ENCODE measurements around the gene SUSD1. TPM values are rescaled to one million over a fixed set of nuclear protein-coding genes. Genes with fewer than 3 reads are reported as not detected.

The SUSD1 gene
- total and polyA plus RNA-seq, 2 donors (not counting 1 experiment from before 2014, with no cell fraction given), result 5.7 to 7.5 TPM

DNA sequence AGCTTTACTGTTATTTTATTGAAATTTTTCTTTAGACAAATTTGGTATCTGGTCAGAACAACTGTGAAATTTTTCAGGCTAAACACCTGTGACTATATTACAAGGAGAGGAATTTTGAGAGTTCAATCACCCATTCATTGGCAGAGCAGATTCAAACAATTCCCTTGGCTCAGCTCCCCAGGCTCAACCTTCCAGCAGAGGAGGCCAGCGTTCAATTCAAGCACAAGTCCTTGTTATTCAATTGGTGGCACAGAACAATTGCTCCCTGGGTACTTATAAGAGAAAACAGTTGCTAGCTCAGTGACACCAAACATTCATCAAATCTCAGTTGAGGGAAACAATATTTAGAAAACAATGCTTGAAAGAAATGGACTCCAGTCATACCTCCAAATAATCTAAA is 83.3 kb downstream of the SUSD1 start:
- Mint-ChIP-seq H3K27me3 (no peaks in the 10 kb centered on the region), H3K4me1 (peaks cover 12% of the 10 kb centered on the region), H3K9me3 (ENCODE audit: insufficient read depth) (no peaks in the 10 kb centered on the region), H3K4me3 (no peak overlapping the region), H3K27ac (no peak overlapping the region)
- Histone ChIP-seq H3K36me3 (replicated peaks in 1 of 2; ENCODE audit: control extremely low read depth in 1 of 2, control insufficient read depth in 1 of 2, extremely low read depth in 1 of 2, insufficient read depth in 2 of 2, low read length in 1 of 2) (no peaks in the 10 kb centered on the region), H3K27me3 (replicated peaks in 1 of 4; ENCODE audit: control extremely low read depth in 1 of 4, control insufficient read depth in 3 of 4, insufficient read depth in 4 of 4, low read length in 3 of 4) (no peaks in the 10 kb centered on the region), H3K79me2 (ENCODE audit: control insufficient read depth, insufficient read depth, low read length) (no peaks in the 10 kb centered on the region), H3K4me2 (replicated peaks; ENCODE audit: low read depth, low read length, poor library complexity, severe bottlenecking) (no peak overlapping the region), H3K27ac (ENCODE audit: low read length in 2 of 2) (no peak overlapping the region), H3K9me3 (ENCODE audit: control extremely low read depth in 1 of 3, control insufficient read depth in 2 of 3, insufficient read depth in 1 of 3, low read length in 2 of 3) (no peaks in the 10 kb centered on the region), H3K4me1 (ENCODE audit: control insufficient read depth in 2 of 2, insufficient read depth in 2 of 2, low read length in 2 of 2) (no peaks in the 10 kb centered on the region), H3K4me3 (ENCODE audit: control extremely low read depth in 1 of 5, extremely low read depth in 1 of 5, insufficient read depth in 1 of 5, low read depth in 2 of 5, low read length in 4 of 5) (no peak overlapping the region), H3K9ac (ENCODE audit: low read length) (no peak overlapping the region), H2AFZ (ENCODE audit: insufficient read depth, low read depth, low read length, poor library complexity, severe bottlenecking) (no peak overlapping the region), H4K20me1 (ENCODE audit: control insufficient read depth, insufficient read depth, low read length, poor library complexity, severe bottlenecking) (no peaks in the 10 kb centered on the region)
- intact Hi-C loops (cut with micrococcal nuclease), result loop anchor here (10.0 kb wide), 1 partner anchor 623 kb away; the partner anchor contains the start of gene INIP
- POLR2A ChIA-PET, result interaction anchor here (1.6 kb wide), 1 partner anchor 242 kb away, joined by 6 read pairs; the partner anchor contains the start of gene PTBP3
- DNase-seq, result no peak
- ATAC-seq (ENCODE audit: low read depth), result no peak
- TF ChIP-seq, protein P1, sequence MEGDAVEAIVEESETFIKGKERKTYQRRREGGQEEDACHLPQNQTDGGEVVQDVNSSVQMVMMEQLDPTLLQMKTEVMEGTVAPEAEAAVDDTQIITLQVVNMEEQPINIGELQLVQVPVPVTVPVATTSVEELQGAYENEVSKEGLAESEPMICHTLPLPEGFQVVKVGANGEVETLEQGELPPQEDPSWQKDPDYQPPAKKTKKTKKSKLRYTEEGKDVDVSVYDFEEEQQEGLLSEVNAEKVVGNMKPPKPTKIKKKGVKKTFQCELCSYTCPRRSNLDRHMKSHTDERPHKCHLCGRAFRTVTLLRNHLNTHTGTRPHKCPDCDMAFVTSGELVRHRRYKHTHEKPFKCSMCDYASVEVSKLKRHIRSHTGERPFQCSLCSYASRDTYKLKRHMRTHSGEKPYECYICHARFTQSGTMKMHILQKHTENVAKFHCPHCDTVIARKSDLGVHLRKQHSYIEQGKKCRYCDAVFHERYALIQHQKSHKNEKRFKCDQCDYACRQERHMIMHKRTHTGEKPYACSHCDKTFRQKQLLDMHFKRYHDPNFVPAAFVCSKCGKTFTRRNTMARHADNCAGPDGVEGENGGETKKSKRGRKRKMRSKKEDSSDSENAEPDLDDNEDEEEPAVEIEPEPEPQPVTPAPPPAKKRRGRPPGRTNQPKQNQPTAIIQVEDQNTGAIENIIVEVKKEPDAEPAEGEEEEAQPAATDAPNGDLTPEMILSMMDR (IDR thresholded peaks at IDR 0.05), result no peak
- no peak for TF ChIP-seq EZH2 (IDR thresholded peaks at IDR 0.05; ENCODE audit: borderline replicate concordance, insufficient read depth, low read depth, low read length, poor library complexity, severe bottlenecking)
- 80% methylated on average over 1 of the region's 1 CpG for WGBS (ENCODE audit: insufficient coverage)
- CTCF ChIA-PET, result interaction anchor here (1.6 to 2.9 kb wide), 2 partner anchors 269 to 811 kb away, joined by 3 to 13 read pairs; no protein-coding TSS in a partner anchor

- Histone ChIP-seq H4K20me1 (ENCODE audit: control insufficient read depth, insufficient read depth, low read length, poor library complexity, severe bottlenecking) (no peaks in the 10 kb centered on the region), H3K9me3 (ENCODE audit: control extremely low read depth in 1 of 3, control insufficient read depth in 2 of 3, insufficient read depth in 1 of 3, low read length in 2 of 3) (no peaks in the 10 kb centered on the region), H3K79me2 (ENCODE audit: control insufficient read depth, insufficient read depth, low read length) (no peaks in the 10 kb centered on the region), H3K36me3 (replicated peaks in 1 of 2; ENCODE audit: control extremely low read depth in 1 of 2, control insufficient read depth in 1 of 2, extremely low read depth in 1 of 2, insufficient read depth in 2 of 2, low read length in 1 of 2) (no peaks in the 10 kb centered on the region), H3K4me2 (replicated peaks; ENCODE audit: low read depth, low read length, poor library complexity, severe bottlenecking) (no peak overlapping the region), H3K4me1 (ENCODE audit: control insufficient read depth in 2 of 2, insufficient read depth in 2 of 2, low read length in 2 of 2) (no peaks in the 10 kb centered on the region), H2AFZ (ENCODE audit: insufficient read depth, low read depth, low read length, poor library complexity, severe bottlenecking) (no peak overlapping the region), H3K27me3 (replicated peaks in 1 of 4; ENCODE audit: control extremely low read depth in 1 of 4, control insufficient read depth in 3 of 4, insufficient read depth in 4 of 4, low read length in 3 of 4) (no peaks in the 10 kb centered on the region), H3K27ac (ENCODE audit: low read length in 2 of 2) (no peak overlapping the region), H3K4me3 (ENCODE audit: control extremely low read depth in 1 of 5, extremely low read depth in 1 of 5, insufficient read depth in 1 of 5, low read depth in 2 of 5, low read length in 4 of 5) (no peak overlapping the region), H3K9ac (ENCODE audit: low read length) (no peak overlapping the region)
- Mint-ChIP-seq H3K4me3 (no peak overlapping the region), H3K9me3 (ENCODE audit: insufficient read depth) (no peaks in the 10 kb centered on the region), H3K27me3 (no peaks in the 10 kb centered on the region), H3K4me1 (no peaks in the 10 kb centered on the region), H3K27ac (no peak overlapping the region)
- ATAC-seq (ENCODE audit: low read depth) (no peak), DNase-seq (no peak)
- intact Hi-C loops (cut with micrococcal nuclease), result loop anchor here (5.0 kb wide), 1 partner anchor 705 kb away; no protein-coding TSS in a partner anchor
- TF ChIP-seq EZH2 (IDR thresholded peaks at IDR 0.05; ENCODE audit: borderline replicate concordance, insufficient read depth, low read depth, low read length, poor library complexity, severe bottlenecking), result no peak
- CTCF ChIA-PET, result interaction anchor here (0.7 to 6.6 kb wide), 8 partner anchors 8 to 739 kb away, joined by 3 to 70 read pairs (median 5); no protein-coding TSS in a partner anchor
- POLR2A ChIA-PET, result no interaction called here
Measured at GRCh38 chr9:112087506-112087905, 87.6 kb downstream of the SUSD1 start.

Measured in B cell (primary cell).